Epithelial cell of alveolus of lung (primary cell): ENCODE results near the gene ATP1B2. TPM values are rescaled to one million over a fixed set of nuclear protein-coding genes. Genes with fewer than 3 reads are reported as not detected.

Source experiments
- total RNA-seq: library from RNA; depleted of rRNA; stranded (reverse); fragments of >200 nt; gene quantifications from 2 replicates; pipeline ENCODE4 v1.2.1, GENCODE V29; 2015

Gene ATP1B2
- 1.0 TPM in 1 of 2 replicates, not detected in the other for total RNA-seq

GRCh38 chr17:7650509-7651096, at the start of gene ATP1B2:
TSS of gene ATP1B2 (plus strand) at chr17:7650926. CDS start at chr17:7651519, 593 bp downstream.

GRCh38 chr17:7614425-7615264, 36.1 kb upstream of the ATP1B2 start, which contains the start of gene FXR2:
TSS of gene FXR2 (minus strand) at chr17:7614897. CDS start at chr17:7614532, 365 bp downstream.

GRCh38 chr17:7627250-7628121, 23.2 kb upstream of the ATP1B2 start, which contains the start of gene SAT2:
TSS of gene SAT2 (minus strand) at chr17:7627821. CDS start at chr17:7627635, 186 bp downstream.

GRCh38 chr17:7629939-7630571, 20.7 kb upstream of the ATP1B2 start, which contains the start of gene SHBG:
TSS of gene SHBG (plus strand) at chr17:7630135. CDS start at chr17:7630173, 38 bp downstream.

GRCh38 chr17:7687072-7687907, 36.6 kb downstream of the ATP1B2 start, which contains the start of gene TP53:
TSS of gene TP53 (minus strand) at chr17:7687490. CDS start at chr17:7676594, 10,896 bp downstream.

GRCh38 chr17:7687908-7688807, 37.4 kb downstream of the ATP1B2 start, which contains the start of gene WRAP53:
TSS of gene WRAP53 (plus strand) at chr17:7688477. CDS start at chr17:7688649, 172 bp downstream.

GRCh38 chr17:7704601-7705268, 54.0 kb downstream of the ATP1B2 start, which contains the start of gene EFNB3:
TSS of gene EFNB3 (plus strand) at chr17:7705202. CDS start at chr17:7705599, 397 bp downstream.

Other genes with a start within 250 kb of the ATP1B2 start
- gene TMEM256, start 246.8 kb upstream of the ATP1B2 start, total RNA-seq: 130 and 211 TPM in 2 replicates
- 18.5 and 38.1 TPM in 2 replicates for gene NLGN2, start 243.1 kb upstream of the ATP1B2 start, total RNA-seq
- not detected in 2 replicates for gene SPEM1, start 230.6 kb upstream of the ATP1B2 start, total RNA-seq
- gene SPEM2, start 225.3 kb upstream of the ATP1B2 start, total RNA-seq: not detected in 2 replicates
- not detected in 2 replicates for gene SPEM3, start 222.1 kb upstream of the ATP1B2 start, total RNA-seq
- gene TMEM102, start 215.5 kb upstream of the ATP1B2 start, total RNA-seq: 3.8 and 8.9 TPM in 2 replicates
- gene FGF11, start 211.4 kb upstream of the ATP1B2 start, total RNA-seq: 2.1 and 7.3 TPM in 2 replicates
- gene CHRNB1, start 205.9 kb upstream of the ATP1B2 start, total RNA-seq: 5.2 and 11.9 TPM in 2 replicates
- 24.3 and 39.0 TPM in 2 replicates for gene ZBTB4, start 171.3 kb upstream of the ATP1B2 start, total RNA-seq
- gene SLC35G6, start 169.5 kb upstream of the ATP1B2 start, total RNA-seq: not detected in 2 replicates
- 55.6 and 62.1 TPM in 2 replicates for gene POLR2A, start 166.6 kb upstream of the ATP1B2 start, total RNA-seq
- gene TNFSF12, start 101.9 kb upstream of the ATP1B2 start, total RNA-seq: 16.0 and 20.4 TPM in 2 replicates
- gene TNFSF13, start 92.2 kb upstream of the ATP1B2 start, total RNA-seq: 4.1 and 4.9 TPM in 2 replicates
- 62.5 and 73.4 TPM in 2 replicates for gene SENP3, start 89.0 kb upstream of the ATP1B2 start, total RNA-seq
- 37.4 and 40.5 TPM in 2 replicates for gene CD68, start 71.3 kb upstream of the ATP1B2 start, total RNA-seq
- gene MPDU1, start 67.1 kb upstream of the ATP1B2 start, total RNA-seq: 202 and 249 TPM in 2 replicates
- gene SOX15, start 60.8 kb upstream of the ATP1B2 start, total RNA-seq: 0.52 and 2.8 TPM in 2 replicates
- 24.8 and 37.5 TPM in 2 replicates for gene FXR2, start 36.0 kb upstream of the ATP1B2 start, total RNA-seq
- gene SAT2, start 23.1 kb upstream of the ATP1B2 start, total RNA-seq: 26.6 and 100 TPM in 2 replicates
- 0.26 and 1.4 TPM in 2 replicates for gene SHBG, start 20.8 kb upstream of the ATP1B2 start, total RNA-seq
- gene TP53, start 36.6 kb downstream of the ATP1B2 start, total RNA-seq: 55.3 and 73.2 TPM in 2 replicates
- 6.7 and 14.0 TPM in 2 replicates for gene WRAP53, start 37.6 kb downstream of the ATP1B2 start, total RNA-seq
- gene EFNB3, start 54.3 kb downstream of the ATP1B2 start, total RNA-seq: 1.6 and 8.7 TPM in 2 replicates
- under 0.01 and 0.16 TPM in 2 replicates for gene DNAH2, start 66.8 kb downstream of the ATP1B2 start, total RNA-seq
- gene KDM6B, start 183.3 kb downstream of the ATP1B2 start, total RNA-seq: 3.6 and 12.4 TPM in 2 replicates
- 1.9 and 3.3 TPM in 2 replicates for gene TMEM88, start 204.1 kb downstream of the ATP1B2 start, total RNA-seq
- gene NAA38, start 206.6 kb downstream of the ATP1B2 start, total RNA-seq: 41.8 and 83.4 TPM in 2 replicates
- 2.8 and 6.5 TPM in 2 replicates for gene CYB5D1, start 207.1 kb downstream of the ATP1B2 start, total RNA-seq
- gene CHD3, start 237.9 kb downstream of the ATP1B2 start, total RNA-seq: 63.2 and 81.6 TPM in 2 replicates